ENCODE data around the gene MEOX2.

DNA sequence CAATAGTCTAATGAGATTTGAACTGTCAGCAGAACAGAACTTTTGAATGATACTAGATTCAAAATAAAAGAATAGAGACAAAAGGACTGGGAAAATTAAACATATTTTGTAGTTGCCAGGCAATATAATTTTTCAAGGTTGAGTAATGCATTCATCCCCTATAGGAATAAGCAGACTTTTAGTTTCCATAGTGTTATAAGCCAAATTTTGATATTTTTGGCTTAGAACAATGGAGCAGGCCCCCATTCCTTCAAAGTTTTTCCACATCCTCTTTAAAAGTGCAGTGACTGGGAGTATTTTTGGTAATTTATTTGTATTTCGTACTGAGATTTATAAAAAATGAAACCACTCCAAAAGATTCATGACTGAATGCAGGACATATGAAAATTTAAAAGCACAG lies 24.0 kb downstream of the MEOX2 start:
- TF ChIP-seq TAF1 (IDR thresholded peaks at IDR 0.05; ENCODE audit: low read depth), result no peak
- TF ChIP-seq POLR2AphosphoS5 (IDR thresholded peaks at IDR 0.05), result no peak
- TF ChIP-seq EZH2 (IDR thresholded peaks at IDR 0.05; ENCODE audit: borderline replicate concordance, insufficient read depth, low read length, poor library complexity, severe bottlenecking), result no peak
- TF ChIP-seq, protein P1, sequence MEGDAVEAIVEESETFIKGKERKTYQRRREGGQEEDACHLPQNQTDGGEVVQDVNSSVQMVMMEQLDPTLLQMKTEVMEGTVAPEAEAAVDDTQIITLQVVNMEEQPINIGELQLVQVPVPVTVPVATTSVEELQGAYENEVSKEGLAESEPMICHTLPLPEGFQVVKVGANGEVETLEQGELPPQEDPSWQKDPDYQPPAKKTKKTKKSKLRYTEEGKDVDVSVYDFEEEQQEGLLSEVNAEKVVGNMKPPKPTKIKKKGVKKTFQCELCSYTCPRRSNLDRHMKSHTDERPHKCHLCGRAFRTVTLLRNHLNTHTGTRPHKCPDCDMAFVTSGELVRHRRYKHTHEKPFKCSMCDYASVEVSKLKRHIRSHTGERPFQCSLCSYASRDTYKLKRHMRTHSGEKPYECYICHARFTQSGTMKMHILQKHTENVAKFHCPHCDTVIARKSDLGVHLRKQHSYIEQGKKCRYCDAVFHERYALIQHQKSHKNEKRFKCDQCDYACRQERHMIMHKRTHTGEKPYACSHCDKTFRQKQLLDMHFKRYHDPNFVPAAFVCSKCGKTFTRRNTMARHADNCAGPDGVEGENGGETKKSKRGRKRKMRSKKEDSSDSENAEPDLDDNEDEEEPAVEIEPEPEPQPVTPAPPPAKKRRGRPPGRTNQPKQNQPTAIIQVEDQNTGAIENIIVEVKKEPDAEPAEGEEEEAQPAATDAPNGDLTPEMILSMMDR (IDR thresholded peaks at IDR 0.05; ENCODE audit: poor library complexity, severe bottlenecking), result no peak
- TF ChIP-seq MXI1 (conservative IDR thresholded peaks at IDR 0.05; ENCODE audit: poor library complexity, severe bottlenecking), result no peak
- TF ChIP-seq, protein P2, sequence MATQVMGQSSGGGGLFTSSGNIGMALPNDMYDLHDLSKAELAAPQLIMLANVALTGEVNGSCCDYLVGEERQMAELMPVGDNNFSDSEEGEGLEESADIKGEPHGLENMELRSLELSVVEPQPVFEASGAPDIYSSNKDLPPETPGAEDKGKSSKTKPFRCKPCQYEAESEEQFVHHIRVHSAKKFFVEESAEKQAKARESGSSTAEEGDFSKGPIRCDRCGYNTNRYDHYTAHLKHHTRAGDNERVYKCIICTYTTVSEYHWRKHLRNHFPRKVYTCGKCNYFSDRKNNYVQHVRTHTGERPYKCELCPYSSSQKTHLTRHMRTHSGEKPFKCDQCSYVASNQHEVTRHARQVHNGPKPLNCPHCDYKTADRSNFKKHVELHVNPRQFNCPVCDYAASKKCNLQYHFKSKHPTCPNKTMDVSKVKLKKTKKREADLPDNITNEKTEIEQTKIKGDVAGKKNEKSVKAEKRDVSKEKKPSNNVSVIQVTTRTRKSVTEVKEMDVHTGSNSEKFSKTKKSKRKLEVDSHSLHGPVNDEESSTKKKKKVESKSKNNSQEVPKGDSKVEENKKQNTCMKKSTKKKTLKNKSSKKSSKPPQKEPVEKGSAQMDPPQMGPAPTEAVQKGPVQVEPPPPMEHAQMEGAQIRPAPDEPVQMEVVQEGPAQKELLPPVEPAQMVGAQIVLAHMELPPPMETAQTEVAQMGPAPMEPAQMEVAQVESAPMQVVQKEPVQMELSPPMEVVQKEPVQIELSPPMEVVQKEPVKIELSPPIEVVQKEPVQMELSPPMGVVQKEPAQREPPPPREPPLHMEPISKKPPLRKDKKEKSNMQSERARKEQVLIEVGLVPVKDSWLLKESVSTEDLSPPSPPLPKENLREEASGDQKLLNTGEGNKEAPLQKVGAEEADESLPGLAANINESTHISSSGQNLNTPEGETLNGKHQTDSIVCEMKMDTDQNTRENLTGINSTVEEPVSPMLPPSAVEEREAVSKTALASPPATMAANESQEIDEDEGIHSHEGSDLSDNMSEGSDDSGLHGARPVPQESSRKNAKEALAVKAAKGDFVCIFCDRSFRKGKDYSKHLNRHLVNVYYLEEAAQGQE (IDR thresholded peaks at IDR 0.05; ENCODE audit: borderline replicate concordance), result no peak
- TF ChIP-seq RAD21 (conservative IDR thresholded peaks at IDR 0.05), result no peak
- no peak for TF ChIP-seq SMC3 (conservative IDR thresholded peaks at IDR 0.05; ENCODE audit: poor library complexity)

Measured in neural cell (in vitro differentiated cells).